Keratinocyte (primary cell): ENCODE results near the gene LILRB4.

Experiments
- CTCF ChIP-seq, 3 experiments: IDR thresholded peaks in 1 of 3; conservative IDR thresholded peaks in 1 of 3; optimal IDR thresholded peaks in 1 of 3; 2 replicates in 2 of 3; 3 replicates in 1 of 3; pipeline versions ENCODE3 to v1.5.1; 2011; ENCODE audit warnings: low read length in 3 of 3, mild to moderate bottlenecking in 3 of 3, moderate library complexity in 2 of 3, control low read depth in 1 of 3, inconsistent platforms in 1 of 3; ENCODE audit not compliant: insufficient read depth in 2 of 3; ENCODE audit errors: extremely low read depth in 1 of 3
- EZH2 ChIP-seq: IDR thresholded peaks from one replicate; pipeline ENCODE4 v1.6.1; 2012; ENCODE audit warnings: inconsistent platforms, mild to moderate bottlenecking, low read length, moderate library complexity

DNA sequence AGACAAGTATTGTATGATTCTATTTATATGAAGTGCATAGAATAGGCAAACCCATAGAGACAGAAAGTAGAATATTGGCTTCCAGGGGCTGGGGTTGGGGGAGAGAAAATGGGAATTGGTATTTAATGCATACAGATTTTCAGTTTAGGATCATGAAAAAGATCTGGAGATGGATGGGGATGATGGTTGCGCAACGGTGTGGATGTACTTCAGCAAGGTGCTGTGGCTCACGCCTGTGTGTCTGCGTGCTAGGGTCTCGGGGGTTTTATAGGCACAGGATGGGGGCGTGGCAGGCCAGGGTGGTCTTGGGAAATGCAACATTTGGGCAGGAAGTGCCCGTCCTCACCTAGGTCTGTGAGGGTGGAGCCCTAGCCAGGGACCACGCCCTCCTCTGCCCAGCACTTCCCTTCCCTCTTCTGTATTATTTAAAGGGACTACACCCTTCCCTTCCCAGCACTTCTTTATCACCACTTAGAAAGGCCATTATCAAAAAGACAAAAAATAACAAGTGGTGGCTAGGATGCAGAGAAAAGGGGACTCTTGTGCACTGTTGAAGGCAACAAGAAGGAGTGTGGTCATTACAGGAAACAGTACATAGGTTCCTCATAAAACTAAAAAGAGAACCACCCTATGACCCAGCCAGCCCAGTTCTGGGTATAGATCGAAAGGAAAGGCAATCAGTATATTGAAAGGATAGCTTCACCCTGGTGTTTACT lies 29.0 kb downstream of the LILRB4 start:
- TF ChIP-seq CTCF (optimal IDR thresholded peaks at IDR 0.05 in 1 of 3, IDR thresholded peaks at IDR 0.05 in 1 of 3, conservative IDR thresholded peaks at IDR 0.05 in 1 of 3; ENCODE audit: extremely low read depth in 1 of 3, insufficient read depth in 2 of 3, low read length in 3 of 3) (no peak), EZH2 (no peak)
